HepG2 (cell line): ENCODE measurements around the gene AJUBA. TPM values are rescaled to one million over a fixed set of nuclear protein-coding genes. Genes with fewer than 3 reads are reported as not detected.

Experiments used
- GATAD2A ChIP-seq: IDR thresholded peaks from 2 replicates; pipeline ENCODE4 v1.6.1; 2016
- MIER2 ChIP-seq: IDR thresholded peaks from 2 replicates; pipeline ENCODE4 v1.6.1; 2016; ENCODE audit warnings: missing biosample characterization, missing genetic modification reagents
- NFRKB ChIP-seq: fragments of 450-650 bp; IDR thresholded peaks from 2 replicates; pipeline ENCODE4 v1.6.1; 2017
- NR0B2 ChIP-seq: sonication (generic); formaldehyde crosslinking; IDR thresholded peaks from 2 replicates; pipeline ENCODE4 v1.4.0; 2020; ENCODE audit warnings: mild to moderate bottlenecking, missing genetic modification reagents
- NR3C1 ChIP-seq: sonication (generic); formaldehyde crosslinking; IDR thresholded peaks from 2 replicates; pipeline ENCODE4 v1.4.0; 2020; ENCODE audit warnings: missing genetic modification reagents
- PATZ1 ChIP-seq: sonication (generic); formaldehyde crosslinking; IDR thresholded peaks from 2 replicates; pipeline ENCODE4 v1.4.0; 2020; ENCODE audit warnings: missing genetic modification reagents
- RCOR2 ChIP-seq: IDR thresholded peaks from 2 replicates; pipeline ENCODE4 v1.6.1; 2016; ENCODE audit warnings: missing biosample characterization, missing genetic modification reagents
- SRSF1 ChIP-seq: fragments of 200-400 bp; formaldehyde crosslinking; optimal IDR thresholded peaks from 2 replicates; pipeline ENCODE3; 2017; ENCODE audit warnings: mild to moderate bottlenecking, low read depth, low read length, moderate library complexity
- STAT6 ChIP-seq: sonication (generic); formaldehyde crosslinking; IDR thresholded peaks from 2 replicates; pipeline ENCODE4 v1.4.0; 2020; ENCODE audit warnings: missing genetic modification reagents, mild to moderate bottlenecking, borderline replicate concordance
- TCF7L2 ChIP-seq: IDR thresholded peaks from 2 replicates; pipeline ENCODE4 v1.6.1; 2011; ENCODE audit warnings: mild to moderate bottlenecking, low read depth, low read length, moderate library complexity
- THAP7 ChIP-seq: sonication (generic); formaldehyde crosslinking; IDR thresholded peaks from 2 replicates; pipeline ENCODE4 v1.8.1; 2023; ENCODE audit warnings: mild to moderate bottlenecking, missing genetic modification reagents
- ZBTB37 ChIP-seq: sonication (generic); formaldehyde crosslinking; IDR thresholded peaks from 2 replicates; pipeline ENCODE4 v1.4.0; 2020; ENCODE audit warnings: mild to moderate bottlenecking, missing genetic modification reagents
- ZNF17 ChIP-seq: sonication (generic); formaldehyde crosslinking; IDR thresholded peaks from 2 replicates; pipeline ENCODE4 v1.5.0; 2020; ENCODE audit warnings: mild to moderate bottlenecking, missing genetic modification reagents
- ZNF251 ChIP-seq: sonication (generic); formaldehyde crosslinking; IDR thresholded peaks from 2 replicates; pipeline ENCODE4 v1.9.0; 2021; ENCODE audit warnings: mild to moderate bottlenecking, missing genetic modification reagents
- ZNF292 ChIP-seq: sonication (generic); formaldehyde crosslinking; IDR thresholded peaks from 2 replicates; pipeline ENCODE4 v1.8.1; 2022; ENCODE audit warnings: mild to moderate bottlenecking, low read depth, missing genetic modification reagents, borderline replicate concordance
- ZNF503 ChIP-seq: sonication (generic); formaldehyde crosslinking; IDR thresholded peaks from 2 replicates; pipeline ENCODE4 v1.4.0; 2020; ENCODE audit warnings: missing genetic modification reagents
- ZNF839 ChIP-seq: sonication (generic); formaldehyde crosslinking; IDR thresholded peaks from 2 replicates; pipeline ENCODE4 v1.4.0; 2020; ENCODE audit warnings: missing genetic modification reagents, mild to moderate bottlenecking, borderline replicate concordance
- ZNF883 ChIP-seq: sonication (generic); formaldehyde crosslinking; IDR thresholded peaks from 2 replicates; pipeline ENCODE4 v1.5.1; 2020; ENCODE audit warnings: mild to moderate bottlenecking, missing genetic modification reagents; ENCODE audit errors: not compliant biosample characterization
- polyA plus RNA-seq, 8 experiments: library from polyadenylated mRNA; depleted of rRNA in 3 of 8; stranded (reverse) in 7 of 8; unstranded in 1 of 8; fragments of >200 nt; fragmentation: Illumina TruSeq in 4 of 8; extraction: Trizol in 4 of 8; gene quantifications; 2 replicates each; pipeline versions ENCODE4 v1.2.1 to v1.2.3, GENCODE V29; 2011 to 2016; ENCODE audit warnings: low read depth in 4 of 8, missing spikeins in 1 of 8, mixed read lengths in 1 of 8; ENCODE audit not compliant: insufficient read depth in 1 of 8
- total RNA-seq, 5 experiments: library from RNA; depleted of rRNA; stranded (reverse); fragments of >200 nt; fragmentation: Illumina TruSeq; extraction: Trizol; gene quantifications; 2 replicates each; pipeline ENCODE4 v1.2.3, GENCODE V29; 2016; ENCODE audit warnings: low read depth in 1 of 5

AJUBA gene
- total and polyA plus RNA-seq, 2 of the 13 experiments (the other 11 are each of a cell fraction or from before 2014, with no cell fraction given): 157 to 241 TPM

- TF ChIP-seq ZNF503 (peak; percentile 97), PATZ1 (peak; percentile 75), STAT6 (CRISPR knock-in tag) (peak; percentile 100), ZNF883 (CRISPR knock-in tag) (peak; percentile 99), NR3C1 (0 out of 2 replicates have a peak, but pooled peaks have one; percentile 8), ZBTB37 (CRISPR knock-in tag) (no peak), RCOR2 (CRISPR knock-in tag) (peak; percentile 88), ZNF292 (peak; percentile 79; the same call in 1 of the 2 replicates), TCF7L2 (no peak), THAP7 (peak; percentile 46; the same call in 1 of the 2 replicates), NFRKB (peak; percentile 93), GATAD2A (CRISPR knock-in tag) (peak; percentile 96), MIER2 (CRISPR knock-in tag) (peak; percentile 86), ZNF839 (CRISPR knock-in tag) (no peak; the same call in 1 of the 2 replicates), ZNF17 (CRISPR knock-in tag) (no peak), SRSF1 (peak; percentile 98), ZNF251 (CRISPR knock-in tag) (peak; percentile 97), NR0B2 (CRISPR knock-in tag) (peak; percentile 87; the same call in 1 of the 2 replicates)
These were observed 53.0 kb downstream of the AJUBA start, which contains the start of gene PRMT5 (continued) for GRCh38 chr14:22929104-22929960.
